Measurements from ENCODE around the gene ARL4D. TPM values are rescaled to one million over a fixed set of nuclear protein-coding genes. Genes with fewer than 3 reads are reported as not detected.
"Not testable (repeated sequence)": the region's sequence is repeated elsewhere in the genome, so short reads cannot be mapped to it uniquely, and the experiment has no call there.

The ARL4D gene
- 21.3 TPM for polyA plus RNA-seq (2013, experiment 1 of 2; ENCODE audit: insufficient read length)
- 22.6 TPM for polyA plus RNA-seq (2013, experiment 2 of 2; ENCODE audit: insufficient read length)

GRCh38 chr17:43398724-43399595 is at the start of gene ARL4D:
TSS of gene ARL4D (plus strand) at chr17:43398993. CDS start at chr17:43399733, 740 bp downstream.
- DNase-seq: peak; percentile 84

DNA sequence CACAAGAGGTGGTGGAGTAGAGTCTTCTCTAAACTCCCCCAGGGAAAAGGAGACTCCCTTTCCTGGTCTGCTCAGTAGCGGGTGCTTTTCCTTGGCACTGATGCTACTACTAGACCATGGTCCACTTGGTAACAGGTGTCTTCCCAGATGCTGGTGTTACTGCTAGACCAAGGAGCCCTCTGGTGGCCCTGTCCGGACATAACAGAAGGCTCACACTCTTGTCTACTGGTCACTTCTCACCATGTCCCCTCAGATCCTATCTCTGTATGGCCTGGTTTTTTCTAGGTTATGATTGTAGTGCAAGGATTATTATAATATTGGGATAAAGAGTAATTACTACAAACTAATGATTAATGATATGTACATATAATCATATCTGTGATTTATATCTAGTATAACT is 49.7 kb upstream of the ARL4D start:
- no peak for DNase-seq

- DNase-seq: no peak
Observed at GRCh38 chr17:43350888-43351361, 47.9 kb upstream of the ARL4D start.

DNA sequence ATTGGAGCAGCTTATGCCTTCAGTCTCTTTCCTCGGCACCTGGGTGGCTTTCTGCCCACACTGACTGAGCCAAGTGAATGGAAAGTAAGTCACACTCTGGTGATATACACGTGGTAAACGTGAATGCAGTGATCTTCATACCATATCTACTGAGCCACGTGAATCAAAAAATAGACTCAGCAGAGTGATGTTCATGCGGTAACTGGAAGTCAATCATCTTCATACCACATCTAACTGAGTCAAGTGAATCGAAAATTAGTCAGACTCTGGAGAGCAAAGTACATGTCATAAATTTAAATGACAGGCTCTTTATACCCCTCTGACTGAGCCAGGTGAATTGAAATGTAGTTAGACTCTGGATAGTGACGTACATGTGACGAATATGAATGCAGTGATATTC is 47.1 kb upstream of the ARL4D start:
- DNase-seq: no peak

- no peak for DNase-seq
Observed at GRCh38 chr17:43352579-43353331, 46.0 kb upstream of the ARL4D start.

DNA sequence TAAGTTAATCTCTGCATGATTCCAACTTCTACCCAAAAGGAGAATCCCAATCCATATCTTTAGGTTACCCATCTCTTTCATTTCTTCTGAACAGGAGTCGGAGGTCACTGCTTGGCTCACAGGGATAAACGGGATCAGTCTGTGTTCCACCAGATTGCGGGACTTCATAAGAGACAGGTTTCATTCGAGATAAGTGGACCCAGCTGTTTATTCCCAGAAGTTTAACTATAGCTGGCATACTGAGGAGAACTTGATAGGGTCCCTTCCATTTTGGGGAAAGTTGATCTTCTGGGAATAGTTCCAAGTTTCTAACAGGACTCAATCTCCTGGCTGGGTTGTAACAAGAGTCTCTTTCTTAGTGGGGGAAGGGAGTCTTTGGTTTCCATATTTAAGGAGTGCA is 45.4 kb upstream of the ARL4D start:
- no peak for DNase-seq

DNA sequence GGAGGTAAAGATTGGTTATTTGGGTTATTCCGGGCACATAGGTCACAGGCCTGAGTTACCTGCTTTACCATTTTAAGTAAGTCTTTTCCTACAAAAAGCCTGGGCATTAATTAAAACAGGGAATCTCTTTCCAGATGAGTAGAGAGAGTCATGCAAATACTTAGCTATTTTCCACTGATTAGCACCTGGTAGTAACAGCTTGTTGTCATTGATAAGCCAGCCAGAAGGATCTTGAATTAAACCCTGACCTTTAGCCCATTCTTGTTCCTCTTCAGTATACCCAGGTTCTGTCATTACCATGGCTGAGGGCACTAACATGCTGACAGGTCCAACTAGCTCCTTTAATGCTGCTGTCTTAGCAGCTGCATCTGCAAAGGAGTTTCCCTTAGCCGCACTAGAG is 44.4 kb upstream of the ARL4D start:
- DNase-seq: no peak

GRCh38 chr17:43356450-43356849 is 42.3 kb upstream of the ARL4D start:
- DNase-seq: no peak

DNA sequence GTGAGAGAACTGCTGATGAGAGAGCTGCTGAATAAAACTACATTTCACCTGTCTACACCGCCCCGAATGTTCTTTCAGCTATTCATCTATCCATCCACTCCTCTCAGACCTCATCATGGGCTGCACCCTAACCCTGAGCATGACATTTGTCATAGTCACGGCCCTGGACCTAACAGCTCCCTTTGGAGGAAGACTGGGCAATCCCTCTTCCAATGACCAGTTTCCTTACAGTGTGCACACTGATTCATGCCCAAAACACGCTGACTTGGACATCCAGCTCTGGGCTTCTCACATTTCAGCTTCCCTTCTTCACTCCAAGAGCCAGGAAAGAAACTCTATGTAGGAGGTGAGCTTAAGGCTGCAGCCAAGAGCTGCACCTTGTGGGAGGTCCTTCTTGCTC is 41.8 kb upstream of the ARL4D start:
- peak; percentile 83 for DNase-seq

GRCh38 chr17:43359469-43360110 is 39.2 kb upstream of the ARL4D start:
- DNase-seq: no peak

GRCh38 chr17:43360376-43360738 is 38.4 kb upstream of the ARL4D start:
- DNase-seq: peak; percentile 87

DNA sequence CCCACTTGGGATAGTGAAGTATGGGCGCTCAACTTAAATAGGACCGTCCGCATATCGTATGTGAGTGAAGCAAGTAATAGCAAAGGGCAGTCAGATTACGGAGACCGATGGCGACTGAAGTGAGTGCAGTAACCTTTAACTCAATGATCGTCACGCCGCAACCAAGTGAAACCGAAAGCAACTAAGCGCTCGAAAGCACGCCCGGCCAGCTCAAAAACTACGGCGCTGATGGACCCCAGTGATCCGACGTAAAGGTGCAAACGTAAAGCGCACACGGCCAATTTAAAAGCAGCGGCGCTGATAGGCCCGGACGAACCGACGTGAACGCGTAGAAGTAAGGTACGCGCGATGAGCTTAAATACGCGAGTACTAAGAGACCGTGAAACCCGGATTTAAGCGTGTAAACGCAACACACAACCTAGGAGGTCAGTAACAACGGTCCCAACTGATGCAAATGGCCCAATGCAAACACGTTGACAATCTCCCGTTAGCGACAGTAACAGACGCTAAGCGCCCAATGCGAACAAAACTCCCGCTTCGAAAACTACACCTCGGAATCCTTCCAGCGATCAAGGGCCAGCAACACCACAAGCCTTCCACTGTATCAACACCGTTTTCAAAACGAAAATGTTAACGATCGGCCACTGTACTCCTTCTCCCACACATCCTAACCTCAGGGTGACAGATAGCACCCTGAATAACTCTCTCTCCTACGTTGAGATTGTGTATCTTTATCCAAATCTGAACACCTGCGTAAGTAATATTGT is 37.9 kb upstream of the ARL4D start:
- peak; percentile 100 for DNase-seq

DNA sequence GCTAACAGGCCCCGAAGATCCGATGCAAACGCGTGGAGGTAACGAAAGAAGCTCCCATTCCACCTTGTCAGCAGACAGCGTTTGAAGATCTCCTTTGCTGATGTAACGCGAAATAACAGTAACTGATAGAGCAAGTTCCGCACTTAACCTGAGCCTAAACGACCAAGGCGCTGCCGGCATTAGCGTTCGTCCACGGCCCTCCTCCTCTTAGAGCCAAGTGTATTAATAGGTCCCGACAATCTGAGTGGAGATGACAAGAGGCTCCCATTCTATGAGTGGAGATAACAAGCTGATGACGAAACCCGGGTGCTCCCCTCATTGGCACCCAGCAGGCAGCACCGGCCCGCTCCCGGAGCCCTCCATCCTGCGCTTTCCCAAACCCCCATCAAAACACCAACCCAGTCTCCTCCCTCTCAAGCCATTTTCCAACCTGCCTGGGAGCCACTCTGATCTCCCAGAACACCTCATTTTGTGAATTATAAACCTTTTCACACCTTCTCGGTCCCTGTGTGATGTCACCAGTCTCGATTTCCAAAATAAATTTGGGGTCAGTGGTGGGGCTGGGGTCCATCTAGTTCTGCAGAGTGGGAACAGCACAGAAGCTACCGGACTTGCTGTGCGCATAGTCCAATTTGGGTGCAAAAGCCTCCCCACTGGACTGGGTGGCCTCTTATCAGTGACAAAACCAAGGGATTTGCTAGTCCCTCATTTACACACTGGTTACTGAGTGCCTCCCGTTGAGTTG is 35.4 kb upstream of the ARL4D start:
- DNase-seq: no peak

DNA sequence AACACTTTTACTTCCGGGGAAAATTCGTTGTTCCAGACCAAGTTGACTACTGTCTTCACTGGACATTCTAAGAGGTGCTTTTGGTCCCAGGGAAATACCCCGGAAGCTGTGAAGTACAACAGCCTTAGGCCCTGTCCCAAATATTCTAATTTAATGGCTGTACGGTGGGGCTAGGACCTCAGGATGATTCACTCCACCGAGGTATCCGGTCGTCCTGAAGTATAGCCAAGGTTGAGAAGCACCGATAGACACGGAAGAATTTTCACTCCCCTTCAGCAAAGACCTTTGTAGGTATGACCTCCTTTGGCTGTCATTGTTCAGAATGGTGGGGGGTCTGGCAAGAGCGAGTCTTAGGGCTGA is 34.9 kb upstream of the ARL4D start:
- DNase-seq: no peak

- DNase-seq: no peak
Observed at GRCh38 chr17:43365356-43365755, 33.4 kb upstream of the ARL4D start.

GRCh38 chr17:43365921-43366320 is 32.9 kb upstream of the ARL4D start:
- not testable (repeated sequence) for DNase-seq

DNA sequence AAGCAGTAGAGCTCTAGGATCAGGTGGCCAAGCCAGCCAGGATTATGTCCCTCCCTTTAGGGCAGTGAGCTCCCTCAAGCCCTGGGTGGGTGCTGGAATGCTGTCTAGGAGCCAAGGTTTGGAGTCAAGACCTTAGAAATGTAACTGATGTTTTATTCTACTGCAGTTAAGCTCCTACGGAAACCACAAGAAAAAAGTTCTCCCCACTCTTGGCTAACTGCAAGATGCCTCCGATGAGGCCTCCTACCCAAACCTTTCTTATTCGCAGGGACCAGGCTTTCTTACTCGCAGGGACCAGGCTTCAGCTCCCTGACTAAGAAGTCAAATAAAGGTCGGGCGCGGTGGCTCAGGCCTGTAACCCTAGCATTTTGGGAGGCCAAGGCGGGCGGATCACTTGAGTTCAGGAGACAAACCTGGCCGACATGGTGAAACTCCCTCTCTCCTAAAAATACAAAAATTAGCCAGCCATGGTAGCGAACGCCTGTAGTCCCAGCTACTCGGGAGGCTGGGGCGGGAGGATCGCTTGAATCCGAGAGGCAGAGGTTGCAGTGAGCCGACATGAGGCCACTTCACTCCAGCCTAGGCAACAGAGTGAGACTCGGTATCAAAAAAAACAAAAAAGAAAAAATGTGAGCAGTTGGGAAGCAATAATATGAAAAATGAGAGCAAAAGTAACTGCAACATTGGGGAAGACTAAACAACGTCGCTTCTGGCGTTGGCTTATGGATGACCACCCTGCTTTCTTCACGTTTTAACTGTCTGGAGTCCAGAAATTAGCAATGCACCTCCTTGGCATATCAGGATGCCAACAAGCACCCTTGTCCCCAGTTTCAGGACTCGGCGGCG is 31.7 kb upstream of the ARL4D start:
- DNase-seq: peak; percentile 58

- peak; percentile 98 for DNase-seq
Observed at GRCh38 chr17:43367737-43368242, 31.0 kb upstream of the ARL4D start.

GRCh38 chr17:43368740-43369506 is 29.9 kb upstream of the ARL4D start:
- DNase-seq: peak; percentile 84

GRCh38 chr17:43369986-43370385 is 28.8 kb upstream of the ARL4D start:
- no peak for DNase-seq
